ENCODE data around the gene ATF6. TPM values are rescaled to one million over a fixed set of nuclear protein-coding genes. Genes with fewer than 3 reads are reported as not detected.

ATF6 gene
- total RNA-seq, 1 donor from 2014 or later, result 38.2 TPM

- H3K4me1 Mint-ChIP-seq (ENCODE audit: unreplicated experiment), result peaks cover 3% of the 10 kb centered on the region
- no peaks in the 10 kb centered on the region for H3K27me3 Mint-ChIP-seq (ENCODE audit: unreplicated experiment)
- no peak overlapping the region for H3K4me3 Mint-ChIP-seq (ENCODE audit: unreplicated experiment)
- H3K27ac Mint-ChIP-seq (ENCODE audit: unreplicated experiment), result no peak overlapping the region
- no peak for TF ChIP-seq CTCF (IDR thresholded peaks at IDR 0.05; ENCODE audit: unreplicated experiment)
- no peaks in the 10 kb centered on the region for H3K9me3 Mint-ChIP-seq (ENCODE audit: unreplicated experiment)
- no peak for DNase-seq (ENCODE audit: low spot score)
- H3K36me3 Mint-ChIP-seq (ENCODE audit: low read depth, unreplicated experiment), result no peaks in the 10 kb centered on the region
These were observed 29.7 kb upstream of the ATF6 start for GRCh38 chr1:161736335-161736969.

DNA sequence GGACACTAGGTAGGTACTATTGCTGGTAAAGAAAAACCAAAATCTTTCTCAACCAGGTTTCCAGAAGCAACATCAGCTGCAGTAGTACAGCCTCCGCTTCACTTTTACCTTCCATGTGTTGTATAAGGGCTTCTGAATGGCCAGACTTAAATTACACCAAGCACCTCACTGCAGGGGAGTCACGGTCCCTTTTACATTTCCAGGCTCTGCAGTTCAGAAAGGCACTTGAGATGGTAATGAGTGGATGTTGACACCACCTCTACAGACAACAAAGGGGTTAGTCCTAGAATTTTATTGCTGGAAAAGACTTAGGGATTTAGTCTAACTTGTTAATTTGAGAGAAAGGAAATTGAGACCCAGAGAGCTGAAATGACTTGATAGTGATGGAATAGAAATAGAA lies 28.5 kb upstream of the ATF6 start:
- no peak for DNase-seq (ENCODE audit: low spot score)
- H3K27ac Mint-ChIP-seq (ENCODE audit: unreplicated experiment), result no peak overlapping the region
- H3K36me3 Mint-ChIP-seq (ENCODE audit: low read depth, unreplicated experiment), result no peaks in the 10 kb centered on the region
- H3K27me3 Mint-ChIP-seq (ENCODE audit: unreplicated experiment), result no peaks in the 10 kb centered on the region
- no peaks in the 10 kb centered on the region for H3K9me3 Mint-ChIP-seq (ENCODE audit: unreplicated experiment)
- H3K4me3 Mint-ChIP-seq (ENCODE audit: unreplicated experiment), result no peak overlapping the region
- H3K4me1 Mint-ChIP-seq (ENCODE audit: unreplicated experiment), result peaks cover 3% of the 10 kb centered on the region
- TF ChIP-seq CTCF (IDR thresholded peaks at IDR 0.05; ENCODE audit: unreplicated experiment), result no peak

GRCh38 chr1:161738627-161739287 lies 27.4 kb upstream of the ATF6 start:
- Mint-ChIP-seq H3K4me3 (ENCODE audit: unreplicated experiment) (no peak overlapping the region), H3K9me3 (ENCODE audit: unreplicated experiment) (no peaks in the 10 kb centered on the region), H3K27me3 (ENCODE audit: unreplicated experiment) (no peaks in the 10 kb centered on the region), H3K4me1 (ENCODE audit: unreplicated experiment) (peaks cover 3% of the 10 kb centered on the region), H3K27ac (ENCODE audit: unreplicated experiment) (no peak overlapping the region), H3K36me3 (ENCODE audit: low read depth, unreplicated experiment) (no peaks in the 10 kb centered on the region)
- DNase-seq (ENCODE audit: low spot score), result peak; percentile 44
- peak; percentile 29 for TF ChIP-seq CTCF (IDR thresholded peaks at IDR 0.05; ENCODE audit: unreplicated experiment)

DNA sequence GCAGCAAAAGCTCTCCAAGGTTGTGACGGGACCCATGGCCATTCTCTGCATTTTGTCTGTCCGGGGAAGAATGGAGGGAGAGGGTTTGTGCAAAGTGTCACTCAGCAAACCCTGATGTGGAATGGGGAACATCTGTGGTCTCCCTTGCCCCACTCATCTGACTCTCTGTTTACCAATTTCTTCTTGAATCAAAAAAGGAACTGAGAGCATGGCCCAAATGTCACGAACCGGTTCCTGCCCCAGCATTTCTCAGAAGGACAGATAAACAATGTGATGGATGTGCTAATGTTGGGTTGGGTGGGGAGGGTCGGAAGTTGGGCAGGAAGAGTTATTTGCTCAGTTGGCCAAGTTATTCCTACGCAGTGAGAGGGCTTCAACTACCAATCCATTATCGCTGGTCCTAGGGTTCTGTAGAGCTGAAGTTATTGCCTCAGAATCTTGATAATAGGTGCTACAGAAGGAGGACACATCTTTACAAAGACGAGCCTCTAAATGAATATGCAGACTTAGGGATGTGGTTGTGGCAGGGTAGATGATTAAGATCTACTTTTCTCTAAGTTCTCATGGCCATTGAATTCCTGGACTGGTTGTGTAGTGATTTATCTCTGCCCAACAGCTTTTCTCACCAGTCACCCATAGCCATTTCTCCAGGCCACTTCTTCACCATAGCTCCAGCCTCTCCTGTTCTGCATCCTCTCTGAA lies 26.1 kb upstream of the ATF6 start:
- no peaks in the 10 kb centered on the region for H3K36me3 Mint-ChIP-seq (ENCODE audit: low read depth, unreplicated experiment)
- no peak overlapping the region for H3K4me3 Mint-ChIP-seq (ENCODE audit: unreplicated experiment)
- no peak for TF ChIP-seq CTCF (IDR thresholded peaks at IDR 0.05; ENCODE audit: unreplicated experiment)
- H3K9me3 Mint-ChIP-seq (ENCODE audit: unreplicated experiment), result no peaks in the 10 kb centered on the region
- peaks cover 2% of the 10 kb centered on the region for H3K27me3 Mint-ChIP-seq (ENCODE audit: unreplicated experiment)
- no peak for DNase-seq (ENCODE audit: low spot score)
- peaks cover 6% of the 10 kb centered on the region for H3K4me1 Mint-ChIP-seq (ENCODE audit: unreplicated experiment)
- no peak overlapping the region for H3K27ac Mint-ChIP-seq (ENCODE audit: unreplicated experiment)

DNA sequence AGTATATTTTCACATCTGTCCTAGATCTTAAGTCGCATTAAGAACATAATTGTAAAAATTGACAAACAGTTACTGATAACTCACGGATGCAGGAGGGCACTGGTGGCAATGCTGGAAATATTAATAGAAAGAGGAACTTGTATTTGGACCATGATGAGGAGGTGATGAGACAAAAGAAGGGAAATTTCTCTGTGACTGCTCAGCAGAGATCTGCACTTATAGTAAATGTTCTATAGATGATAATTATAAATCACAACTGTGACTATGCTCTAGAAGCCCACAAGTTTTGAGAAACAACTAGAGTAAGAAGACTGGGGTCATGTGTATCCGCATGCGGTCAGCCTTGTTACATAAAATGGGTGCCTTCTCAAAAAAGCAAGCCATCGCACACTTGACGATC lies 25.2 kb upstream of the ATF6 start:
- no peaks in the 10 kb centered on the region for H3K36me3 Mint-ChIP-seq (ENCODE audit: low read depth, unreplicated experiment)
- no peak overlapping the region for H3K27ac Mint-ChIP-seq (ENCODE audit: unreplicated experiment)
- no peak overlapping the region for H3K4me3 Mint-ChIP-seq (ENCODE audit: unreplicated experiment)
- peaks cover 2% of the 10 kb centered on the region for H3K27me3 Mint-ChIP-seq (ENCODE audit: unreplicated experiment)
- H3K9me3 Mint-ChIP-seq (ENCODE audit: unreplicated experiment), result no peaks in the 10 kb centered on the region
- TF ChIP-seq CTCF (IDR thresholded peaks at IDR 0.05; ENCODE audit: unreplicated experiment), result no peak
- peaks cover 6% of the 10 kb centered on the region for H3K4me1 Mint-ChIP-seq (ENCODE audit: unreplicated experiment)
- DNase-seq (ENCODE audit: low spot score), result no peak
